ENCODE data around the gene USP48.

GRCh38 chr1:21643624-21644023, 139.3 kb downstream of the USP48 start:
- TF ChIP-seq CTCF (IDR thresholded peaks at IDR 0.05) (no peak), POLR2A (IDR thresholded peaks at IDR 0.05) (no peak)
